GM21526 (cell line): ENCODE measurements around the gene LRRC3C.

Experiments
- ATAC-seq: cut with Tn5 transposase; IDR thresholded peaks from one replicate; pipeline ENCODE4 v1.9.1; 2021; ENCODE audit warnings: moderate library complexity; ENCODE audit not compliant: unreplicated experiment, low FRiP score

Gene LRRC3C

DNA sequence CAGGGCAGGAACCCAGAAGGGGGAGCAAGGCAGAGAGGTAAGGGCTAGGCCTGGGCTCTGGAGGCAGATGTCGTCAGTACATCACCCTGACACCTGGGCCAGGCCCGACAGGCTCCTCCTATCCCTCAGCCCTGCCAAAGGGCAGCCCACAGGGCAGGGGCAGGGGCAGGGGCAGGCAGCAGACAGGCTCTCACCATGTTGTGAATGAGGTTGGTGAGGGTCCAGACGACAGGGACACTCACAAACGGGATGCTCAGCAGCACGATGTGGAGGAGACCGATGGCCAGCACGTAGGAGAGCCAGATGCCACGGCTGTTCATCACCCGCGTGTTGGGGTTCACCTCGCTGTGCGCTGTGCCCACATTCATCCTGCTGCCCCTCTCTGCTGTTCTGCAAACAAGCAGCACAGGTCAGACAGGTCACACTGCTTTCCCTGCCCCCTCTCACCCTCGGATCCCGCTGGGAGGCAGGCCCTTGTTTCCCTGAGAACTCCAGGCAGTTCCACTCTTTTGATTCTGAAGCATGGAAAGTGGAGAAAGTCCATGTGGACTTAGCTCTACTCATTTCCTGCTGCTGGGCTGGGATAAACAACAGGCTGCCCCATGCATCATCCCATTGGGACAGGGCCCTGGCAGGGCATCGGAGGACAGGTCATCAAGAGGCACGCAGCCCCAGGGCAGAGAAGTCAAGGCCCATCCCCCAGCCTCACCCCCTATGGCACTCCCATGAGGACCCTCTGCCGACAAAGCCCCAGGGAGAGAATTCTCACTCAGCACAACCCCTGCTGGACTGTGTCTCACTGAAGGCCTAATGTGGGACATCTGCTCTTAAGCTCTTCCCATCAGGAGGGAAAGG is 3.5 kb upstream of the LRRC3C start:
- ATAC-seq = no peak

DNA sequence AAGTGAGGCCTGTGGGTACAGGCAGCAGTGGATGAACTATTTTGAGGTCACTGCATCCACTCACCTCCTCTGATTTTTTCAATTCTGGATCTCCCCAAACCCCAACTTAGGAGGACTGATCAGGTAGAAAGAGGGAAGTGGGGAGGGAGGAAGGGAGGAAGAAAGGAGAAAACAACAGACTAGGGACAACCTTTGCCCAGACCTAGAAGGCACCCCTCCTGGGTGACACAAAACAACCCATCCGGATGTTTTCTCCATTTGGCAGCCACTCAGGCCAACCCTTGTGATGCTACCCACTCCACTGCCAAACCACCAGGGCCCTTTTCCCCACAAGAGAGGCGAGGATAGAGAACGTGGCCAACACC is 2.9 kb upstream of the LRRC3C start:
- no peak for ATAC-seq

DNA sequence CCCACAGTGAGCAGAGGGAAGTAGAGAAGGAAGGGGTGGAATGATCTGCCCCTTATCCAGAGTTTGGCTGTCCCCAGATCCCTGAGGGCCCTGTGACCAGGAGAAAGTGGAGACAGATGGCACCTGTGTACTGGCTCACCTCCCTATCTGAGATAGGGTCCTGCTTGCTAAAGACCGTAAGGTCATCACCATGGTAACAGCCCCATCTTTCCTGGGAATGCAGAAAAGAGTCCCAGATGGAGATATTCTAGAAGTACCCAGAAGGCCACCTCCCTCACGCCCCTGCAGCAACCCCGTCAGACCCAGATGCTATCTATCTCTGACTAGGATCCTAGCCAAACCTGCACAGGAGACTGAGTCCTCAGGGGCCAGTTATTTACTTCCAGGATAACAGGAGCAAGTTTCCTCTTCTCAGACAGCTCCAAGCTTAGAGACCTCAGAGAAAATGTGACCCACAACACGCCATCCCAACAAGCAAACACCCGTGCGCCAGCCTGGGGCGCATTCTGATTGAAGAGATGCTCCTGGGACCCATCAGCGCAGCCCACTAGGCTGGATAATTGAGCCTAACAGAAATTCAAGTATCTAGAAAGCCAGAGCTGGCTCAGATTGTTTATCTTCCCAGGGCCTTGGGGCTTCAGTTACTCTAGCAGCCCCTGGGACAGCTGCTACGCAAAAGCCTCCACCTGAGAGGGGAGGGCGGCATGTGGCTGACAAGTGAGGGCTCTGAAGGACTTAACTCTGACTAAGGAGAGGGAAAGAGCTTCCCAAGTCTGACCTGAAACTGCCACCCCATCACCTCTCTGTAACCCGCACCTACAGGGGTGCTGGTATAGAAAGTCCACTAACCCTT is 2.0 kb upstream of the LRRC3C start:
- ATAC-seq = no peak

DNA sequence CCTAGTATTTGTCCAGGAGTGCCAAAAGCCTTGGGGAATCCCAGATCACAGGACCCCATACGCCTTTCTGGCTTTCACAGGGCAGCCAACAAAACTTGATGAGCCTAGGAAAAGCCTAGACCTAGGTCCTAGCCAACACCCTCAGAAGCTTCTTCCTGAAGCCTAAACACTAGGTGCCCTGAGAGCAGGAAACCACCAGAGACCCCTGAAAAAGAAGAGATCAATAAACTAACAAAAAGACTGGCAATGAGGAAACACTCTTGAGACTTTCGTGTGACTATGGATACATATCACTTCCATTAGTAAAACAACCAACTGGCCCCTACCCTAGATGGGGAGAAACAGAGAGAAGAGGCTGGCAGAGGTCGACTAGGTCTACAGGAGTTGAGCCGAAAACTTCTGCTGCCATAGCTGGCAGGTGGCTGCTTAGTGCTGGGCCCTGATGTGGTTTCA is 1.4 kb upstream of the LRRC3C start:
- ATAC-seq = no peak

GRCh38 chr17:39926588-39927100 is 888 bp upstream of the LRRC3C start:
- peak; percentile 22 for ATAC-seq

- peak; percentile 15 for ATAC-seq
Measured at GRCh38 chr17:39927929-39928857, 661 bp downstream of the LRRC3C start.

- no peak for ATAC-seq
Measured at GRCh38 chr17:39928858-39929645, 1.5 kb downstream of the LRRC3C start.

DNA sequence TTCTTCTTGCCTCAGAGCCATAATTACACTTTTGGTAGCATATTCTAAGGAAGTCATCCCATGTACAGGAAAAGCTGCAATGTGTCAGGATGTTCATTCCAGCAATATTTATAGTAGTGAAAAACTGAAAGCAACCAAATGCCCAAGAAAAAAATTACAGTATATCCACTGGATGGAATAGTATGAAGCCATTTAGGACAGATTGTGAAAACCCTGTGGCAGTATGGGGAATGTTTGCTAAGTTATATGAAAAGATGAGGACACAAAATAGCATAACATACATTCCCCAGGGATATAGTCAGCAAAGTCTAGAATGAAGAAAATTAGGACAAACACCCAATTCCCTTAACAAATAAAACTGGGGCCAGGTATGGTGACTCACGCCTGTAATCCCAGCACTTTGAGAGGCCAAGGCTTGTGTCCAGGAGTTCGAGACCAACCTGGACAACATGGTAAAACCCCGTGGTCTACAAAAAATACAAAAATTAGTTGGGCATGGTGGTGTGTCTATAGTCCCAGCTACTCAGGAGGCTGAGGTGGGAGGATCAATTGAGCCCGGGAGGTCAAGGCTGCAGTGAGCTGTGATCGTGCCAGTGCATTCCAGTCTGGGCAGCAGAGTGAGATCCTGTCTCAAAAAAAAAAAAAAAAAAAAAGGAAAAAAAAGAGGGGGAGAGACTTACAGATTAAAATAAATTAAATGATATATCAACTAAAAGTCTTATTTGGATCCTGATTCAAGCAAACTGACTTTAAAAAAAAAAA is 2.3 kb downstream of the LRRC3C start:
- ATAC-seq = no peak

DNA sequence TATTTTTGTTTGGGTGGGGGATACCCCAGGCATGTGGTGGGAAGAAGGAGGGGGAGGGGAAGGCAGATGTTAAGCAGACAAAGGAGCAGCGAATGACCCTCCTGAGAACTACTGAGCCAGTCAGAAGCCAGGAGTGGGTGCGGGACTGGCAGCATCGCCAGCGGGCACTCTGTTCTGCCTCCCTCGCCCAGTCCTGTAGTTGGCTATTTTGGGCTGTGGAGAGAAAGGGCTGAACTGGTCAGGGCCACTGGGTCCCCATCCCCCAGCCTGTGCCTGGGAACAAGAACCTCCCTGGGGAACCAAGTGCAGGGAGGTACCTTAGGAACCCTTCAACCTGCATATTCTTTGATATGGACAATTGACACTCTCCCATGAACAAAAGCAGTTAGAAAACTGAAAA is 6.4 kb downstream of the LRRC3C start:
- ATAC-seq = no peak

GRCh38 chr17:39934324-39934723 is 6.8 kb downstream of the LRRC3C start:
- no peak for ATAC-seq

DNA sequence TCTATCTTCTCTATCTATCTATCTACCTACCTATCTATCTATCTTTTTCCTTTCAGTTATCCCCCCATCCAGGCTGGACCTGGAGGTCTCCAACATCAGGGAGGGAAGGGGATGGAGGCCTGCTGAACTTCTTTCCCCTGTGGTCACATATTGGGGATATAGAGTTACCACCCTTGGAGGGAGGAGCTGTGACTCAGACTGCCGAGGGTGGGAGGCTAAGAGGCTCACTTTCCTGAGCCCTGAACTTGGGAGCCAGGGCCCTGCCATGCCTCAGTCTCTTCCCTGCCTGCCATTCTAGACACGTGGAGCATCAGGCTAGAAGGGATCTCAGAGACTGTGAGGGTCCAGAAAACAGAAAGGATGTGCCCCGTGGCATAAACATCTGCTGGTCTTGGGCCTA is 8.4 kb downstream of the LRRC3C start:
- no peak for ATAC-seq

DNA sequence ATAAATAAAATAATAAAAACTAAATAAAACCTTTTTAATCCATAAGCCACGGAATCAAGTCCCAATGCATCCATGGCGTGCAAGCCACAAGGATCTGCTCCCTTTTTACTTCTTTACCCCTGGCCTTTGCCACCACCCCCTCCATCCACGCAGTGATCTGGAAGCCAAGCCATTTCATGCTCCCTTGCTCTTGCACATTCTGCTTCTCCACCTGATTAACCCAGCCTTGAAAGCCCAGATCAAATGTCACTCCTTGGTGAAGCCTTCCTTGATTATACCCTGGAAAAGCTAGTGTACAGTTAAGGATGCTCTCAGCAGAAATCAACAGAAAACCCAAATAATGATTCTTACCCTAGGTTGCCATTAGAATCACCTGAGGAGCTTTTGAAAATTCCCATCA is 9.9 kb downstream of the LRRC3C start:
- no peak for ATAC-seq

- no peak for ATAC-seq
Measured at GRCh38 chr17:39938140-39938869, 10.8 kb downstream of the LRRC3C start.

GRCh38 chr17:39939106-39939505 is 11.6 kb downstream of the LRRC3C start:
- no peak for ATAC-seq

- ATAC-seq = no peak
Measured at GRCh38 chr17:39939588-39940419, 12.3 kb downstream of the LRRC3C start.

DNA sequence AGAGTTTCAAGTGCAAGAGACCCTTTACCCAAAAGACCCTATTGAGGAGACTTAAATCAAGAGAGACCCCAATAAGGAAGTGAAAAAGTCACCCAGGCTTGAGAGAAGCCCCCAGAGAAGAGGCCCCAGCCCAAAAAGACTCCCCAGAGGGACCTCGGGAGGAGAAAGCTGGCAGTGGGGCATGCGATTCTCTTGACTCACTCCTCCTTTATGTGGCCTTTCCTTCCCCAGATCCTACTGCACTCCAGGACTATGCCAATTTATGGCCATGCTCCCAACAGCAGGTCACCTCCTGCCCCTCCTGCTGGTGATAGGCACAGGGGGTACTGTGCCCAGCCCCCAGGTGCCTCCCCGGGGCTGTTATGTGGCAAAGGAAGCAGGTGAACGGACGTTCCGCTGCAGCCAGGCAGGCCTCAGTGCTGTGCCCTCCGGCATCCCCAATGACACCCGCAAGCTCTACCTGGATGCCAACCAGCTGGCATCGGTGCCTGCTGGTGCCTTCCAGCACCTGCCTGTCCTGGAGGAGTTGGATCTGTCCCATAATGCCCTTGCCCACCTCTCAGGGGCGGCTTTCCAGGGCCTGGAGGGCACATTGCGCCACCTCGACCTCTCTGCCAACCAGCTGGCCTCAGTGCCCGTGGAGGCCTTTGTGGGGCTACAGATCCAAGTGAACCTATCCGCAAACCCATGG is 16.3 kb downstream of the LRRC3C start:
- no peak for ATAC-seq

DNA sequence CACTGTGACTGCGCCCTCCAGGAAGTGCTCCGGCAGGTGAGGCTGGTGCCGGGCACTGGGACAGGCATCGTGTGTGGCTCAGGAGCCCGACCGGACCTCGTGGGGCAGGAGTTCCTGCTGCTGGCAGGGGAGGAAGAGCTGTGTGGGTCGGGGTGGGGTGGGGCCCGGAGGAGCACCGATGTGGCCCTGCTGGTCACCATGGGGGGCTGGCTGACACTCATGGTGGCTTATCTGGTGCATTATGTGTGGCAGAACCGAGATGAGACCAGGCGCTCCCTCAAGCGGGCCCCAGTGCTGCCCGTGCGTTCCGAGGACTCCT is 16.8 kb downstream of the LRRC3C start:
- no peak for ATAC-seq
